Gastrocnemius medialis (tissue), 4 donors: ENCODE measurements around the gene ACOXL. TPM values are rescaled to one million over a fixed set of nuclear protein-coding genes. Genes with fewer than 3 reads are reported as not detected.

Experiments
- ATAC-seq, 2 donors: fragments of 150-250 bp; one replicate each; pipeline ENCODE4 v1.9.1; 2016
- DNase-seq, 2 donors: peaks; one replicate each; pipeline ENCODE4 v3.0.0-alpha.2; 2019
- H3K27ac ChIP-seq, 4 donors: fragments of 200-600 bp; sonication (generic); 1 replicate in 1 of 4; 2 replicates in 3 of 4; pipeline ENCODE4 v1.5.1; 2016 to 2018; ENCODE audit warnings: mild to moderate bottlenecking in 2 of 4, moderate library complexity in 1 of 4
- H3K27me3 ChIP-seq, 3 donors: fragments of 200-600 bp; sonication (generic) in 2 of 3; 1 replicate in 1 of 3; 2 replicates in 2 of 3; pipeline versions ENCODE4 v1.5.1 to v1.6.0; 2016 to 2019; ENCODE audit warnings: mild to moderate bottlenecking in 1 of 3, moderate library complexity in 1 of 3
- H3K36me3 ChIP-seq, 2 donors: fragments of 200-600 bp; sonication (generic) in 1 of 2; one replicate each; pipeline ENCODE4 v1.5.1; 2017 to 2018
- H3K4me1 ChIP-seq, 2 donors: fragments of 200-600 bp; sonication (generic) in 1 of 2; one replicate each; pipeline ENCODE4 v1.5.1; 2016 to 2017; ENCODE audit warnings: mild to moderate bottlenecking in 2 of 2
- H3K4me3 ChIP-seq, 4 donors: fragments of 200-600 bp; sonication (generic) in 3 of 4; 1 replicate in 1 of 4; 2 replicates in 3 of 4; pipeline ENCODE4 v1.5.1; 2016 to 2019; ENCODE audit warnings: mild to moderate bottlenecking in 2 of 4
- H3K9me3 ChIP-seq, 3 donors: fragments of 200-600 bp; sonication (generic) in 2 of 3; 1 replicate in 1 of 3; 2 replicates in 2 of 3; pipeline ENCODE4 v1.5.1; 2016 to 2019
- POLR2A ChIP-seq, 2 donors: fragments of 450-650 bp; IDR thresholded peaks; one replicate each; pipeline ENCODE4 v1.6.1; 2017; ENCODE audit warnings: antibody characterized with exemption in 2 of 2, mild to moderate bottlenecking in 2 of 2, moderate library complexity in 2 of 2
- in situ Hi-C, 4 donors: fragments of 200-750 bp; cut with MboI; loops; one replicate each; pipeline versions ENCODE4 v1.15.0 to v1.8.0; 2017; ENCODE audit warnings: low sequenced_read_pairs in 4 of 4
- intact Hi-C: fragments of 100-400 bp; cut with DNase I; formaldehyde crosslinking; loops from one replicate; pipeline ENCODE4 v1.15.1; 2023; ENCODE audit warnings: low total_unique reads
- total RNA-seq, 4 donors: library from RNA; depleted of rRNA; stranded (reverse); fragments of >200 nt; gene quantifications; one replicate each; pipeline versions ENCODE4 v1.1.0 to v1.2.3, GENCODE V29; 2016
- TF ChIP-seq, protein P1 (sequence below), 5 experiments: fragments of 450-650 bp in 3 of 5; fragments of 200-600 bp in 2 of 5; sonication (generic) in 2 of 5; IDR thresholded peaks in 4 of 5; conservative IDR thresholded peaks in 1 of 5; 1 replicate in 4 of 5; 2 replicates in 1 of 5; pipeline ENCODE4 v1.5.1; 2016 to 2019; ENCODE audit warnings: antibody characterized with exemption in 5 of 5, mild to moderate bottlenecking in 3 of 5, moderate library complexity in 3 of 5

ACOXL gene
- total RNA-seq, 4 donors from 2014 or later = not detected

DNA sequence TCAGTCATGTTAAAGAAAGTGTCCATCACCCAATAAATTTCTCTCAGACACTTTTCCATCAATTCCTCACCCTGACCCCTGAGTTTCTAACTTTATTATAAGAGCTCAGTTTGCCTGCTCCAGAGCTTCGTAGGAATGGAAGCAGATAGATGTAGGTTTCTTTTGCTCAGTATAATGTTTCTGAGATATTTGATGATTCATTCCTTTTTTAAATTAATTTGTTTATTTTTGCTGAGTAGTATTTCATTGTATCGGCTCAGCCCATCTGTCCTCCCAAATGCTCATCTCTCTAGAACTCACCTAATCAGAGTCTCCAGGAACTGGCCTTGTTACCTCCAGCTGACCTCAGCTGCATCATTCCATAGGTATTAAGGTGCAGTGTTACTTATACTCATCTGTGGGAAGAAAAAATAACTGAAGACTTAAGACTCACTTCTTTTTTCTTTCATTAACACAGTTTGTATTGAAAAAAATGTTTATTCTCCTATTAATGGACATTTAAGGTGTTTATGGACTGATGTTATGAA lies 376.4 kb downstream of the ACOXL start:
- TF ChIP-seq POLR2A (IDR thresholded peaks at IDR 0.05) = no peak
- TF ChIP-seq, protein P1, sequence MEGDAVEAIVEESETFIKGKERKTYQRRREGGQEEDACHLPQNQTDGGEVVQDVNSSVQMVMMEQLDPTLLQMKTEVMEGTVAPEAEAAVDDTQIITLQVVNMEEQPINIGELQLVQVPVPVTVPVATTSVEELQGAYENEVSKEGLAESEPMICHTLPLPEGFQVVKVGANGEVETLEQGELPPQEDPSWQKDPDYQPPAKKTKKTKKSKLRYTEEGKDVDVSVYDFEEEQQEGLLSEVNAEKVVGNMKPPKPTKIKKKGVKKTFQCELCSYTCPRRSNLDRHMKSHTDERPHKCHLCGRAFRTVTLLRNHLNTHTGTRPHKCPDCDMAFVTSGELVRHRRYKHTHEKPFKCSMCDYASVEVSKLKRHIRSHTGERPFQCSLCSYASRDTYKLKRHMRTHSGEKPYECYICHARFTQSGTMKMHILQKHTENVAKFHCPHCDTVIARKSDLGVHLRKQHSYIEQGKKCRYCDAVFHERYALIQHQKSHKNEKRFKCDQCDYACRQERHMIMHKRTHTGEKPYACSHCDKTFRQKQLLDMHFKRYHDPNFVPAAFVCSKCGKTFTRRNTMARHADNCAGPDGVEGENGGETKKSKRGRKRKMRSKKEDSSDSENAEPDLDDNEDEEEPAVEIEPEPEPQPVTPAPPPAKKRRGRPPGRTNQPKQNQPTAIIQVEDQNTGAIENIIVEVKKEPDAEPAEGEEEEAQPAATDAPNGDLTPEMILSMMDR (IDR thresholded peaks at IDR 0.05 in 4 of 5, conservative IDR thresholded peaks at IDR 0.05 in 1 of 5) = no peak
- Histone ChIP-seq H3K27ac (no peak overlapping the region), H3K27me3 (no peaks in the 10 kb centered on the region), H3K4me3 (no peak overlapping the region), H3K4me1 (no peaks in the 10 kb centered on the region), H3K36me3 (no peaks in the 10 kb centered on the region), H3K9me3 (no peaks in the 10 kb centered on the region)
- in situ Hi-C loops (loop anchor here in 3 of 4 donors (25.0 kb wide), 2 partner anchors 578 to 603 kb away; no protein-coding TSS in a partner anchor), intact Hi-C loops (no loop called here)
- ATAC-seq (no peak), DNase-seq (no peak)

DNA sequence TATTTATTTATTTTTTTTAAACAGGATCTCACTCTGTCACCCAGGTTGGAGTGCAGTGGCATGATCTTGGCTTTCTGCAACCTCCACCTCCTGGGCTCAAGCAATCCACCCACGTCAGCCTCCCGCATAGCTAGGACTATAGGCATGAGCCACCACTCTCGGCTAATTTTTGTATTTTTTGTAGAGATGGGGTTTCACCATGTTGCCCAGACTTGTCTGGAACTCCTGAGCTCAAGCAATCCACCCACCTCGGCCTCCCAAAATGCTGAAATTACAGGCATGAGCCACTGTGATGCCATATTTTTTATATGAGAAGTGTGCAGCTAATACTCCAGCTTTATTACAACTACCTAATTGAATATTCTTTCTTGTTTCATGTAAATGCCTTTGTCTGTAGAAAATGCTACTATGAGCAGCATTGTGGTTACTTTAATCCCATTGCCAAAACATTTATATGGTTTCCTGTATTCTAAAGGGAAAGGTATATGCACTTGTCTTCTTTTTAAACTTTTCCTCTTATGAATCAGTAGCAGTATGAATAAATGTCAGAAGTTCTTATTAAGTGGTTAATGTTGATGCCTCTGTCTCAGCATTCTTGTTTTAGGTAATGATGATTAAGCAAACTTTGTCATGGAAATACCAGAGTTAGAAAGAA lies 378.9 kb downstream of the ACOXL start:
- intact Hi-C loops (no loop called here), in situ Hi-C loops (loop anchor here (10.0 to 25.0 kb wide), 3 partner anchors 576 to 601 kb away; no protein-coding TSS in a partner anchor)
- TF ChIP-seq, protein P1 (IDR thresholded peaks at IDR 0.05 in 4 of 5, conservative IDR thresholded peaks at IDR 0.05 in 1 of 5) = no peak
- TF ChIP-seq POLR2A (IDR thresholded peaks at IDR 0.05) = no peak
- Histone ChIP-seq H3K27ac (no peak overlapping the region), H3K36me3 (no peaks in the 10 kb centered on the region), H3K4me3 (no peak overlapping the region), H3K27me3 (peaks cover 0 to under 1% (median 0%) of the 10 kb centered on the region in 3 donors), H3K9me3 (no peaks in the 10 kb centered on the region), H3K4me1 (no peaks in the 10 kb centered on the region)
- no peak for DNase-seq
- ATAC-seq = no peak

DNA sequence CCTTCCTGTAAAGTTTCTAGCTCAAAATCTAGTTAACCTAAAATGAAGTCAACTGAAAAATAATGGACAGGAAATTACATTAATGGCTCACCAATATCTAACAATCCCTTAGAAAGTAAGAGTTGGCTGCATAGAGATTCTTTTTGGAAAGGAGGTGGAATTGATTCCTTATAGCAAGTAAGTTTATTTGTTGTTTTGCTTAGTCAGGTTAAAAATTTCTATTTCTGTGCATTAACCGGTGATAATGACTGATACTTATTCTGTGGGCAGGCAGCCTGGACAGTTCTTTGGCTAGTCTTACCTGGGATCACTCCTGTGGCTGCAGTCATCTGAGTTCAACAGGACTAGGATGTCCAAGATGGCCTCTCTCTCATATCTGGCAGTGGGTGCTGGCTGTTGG lies 381.5 kb downstream of the ACOXL start:
- H3K36me3 ChIP-seq = no peaks in the 10 kb centered on the region
- TF ChIP-seq, protein P1 (IDR thresholded peaks at IDR 0.05 in 4 of 5, conservative IDR thresholded peaks at IDR 0.05 in 1 of 5) = no peak
- no peak for TF ChIP-seq POLR2A (IDR thresholded peaks at IDR 0.05)
- in situ Hi-C loops = loop anchor here (10.0 to 25.0 kb wide), 3 partner anchors 573 to 598 kb away; no protein-coding TSS in a partner anchor
- H3K27me3 ChIP-seq = peaks cover 0 to 3% (median 0%) of the 10 kb centered on the region in 3 donors
- no peak overlapping the region for H3K4me3 ChIP-seq
- ATAC-seq = no peak
- H3K27ac ChIP-seq = no peak overlapping the region
- intact Hi-C loops = no loop called here
- H3K4me1 ChIP-seq = peaks cover 9 to 14% of the 10 kb centered on the region in 2 donors
- no peaks in the 10 kb centered on the region for H3K9me3 ChIP-seq
- no peak for DNase-seq

DNA sequence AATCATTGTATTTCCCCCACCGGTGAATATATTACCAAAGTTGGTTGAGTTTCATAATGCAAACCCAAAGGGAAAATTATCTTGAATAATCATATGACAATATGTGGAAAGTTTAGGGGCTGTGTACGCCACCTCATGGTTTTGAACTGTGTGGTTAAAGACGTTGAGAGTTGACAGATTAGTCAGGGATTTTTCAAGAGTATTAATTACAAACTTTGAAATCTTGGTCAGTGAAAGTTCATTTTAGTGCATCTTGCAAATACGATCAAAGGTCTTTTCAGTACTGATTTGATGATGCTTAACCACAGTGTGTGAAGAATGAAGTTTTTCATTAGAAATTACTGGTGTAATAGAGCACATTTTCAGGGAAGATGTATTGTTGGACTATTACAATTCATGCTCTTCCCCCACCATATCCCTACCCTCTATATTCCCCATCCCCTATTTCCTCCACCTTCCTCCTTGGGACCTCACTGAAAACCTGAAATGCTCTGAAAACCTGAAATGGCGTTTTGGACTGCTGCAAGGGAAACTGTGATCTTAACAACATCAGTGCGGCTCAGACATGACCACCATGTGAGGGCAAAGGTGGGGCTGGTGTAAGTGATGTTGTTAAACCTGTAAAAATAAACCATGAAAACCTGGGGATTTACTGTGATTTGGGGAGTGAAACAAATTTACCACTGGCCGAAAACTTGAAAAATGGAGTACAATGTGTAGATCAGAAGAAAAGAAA lies 383.8 kb downstream of the ACOXL start:
- H3K27me3 ChIP-seq = peaks cover 0 to 5% (median 0%) of the 10 kb centered on the region in 3 donors
- in situ Hi-C loops = loop anchor here (10.0 to 25.0 kb wide), 3 partner anchors 571 to 596 kb away; no protein-coding TSS in a partner anchor
- ATAC-seq = no peak

More for the DNA sequence above, 383.8 kb downstream of the ACOXL start:
- TF ChIP-seq, protein P1 (IDR thresholded peaks at IDR 0.05 in 4 of 5, conservative IDR thresholded peaks at IDR 0.05 in 1 of 5) = no peak
- TF ChIP-seq POLR2A (IDR thresholded peaks at IDR 0.05) = no peak
- H3K4me1 ChIP-seq = peaks cover 18 to 19% of the 10 kb centered on the region in 2 donors
- H3K4me3 ChIP-seq = no peak overlapping the region
- no peaks in the 10 kb centered on the region for H3K36me3 ChIP-seq
- no peaks in the 10 kb centered on the region for H3K9me3 ChIP-seq
- H3K27ac ChIP-seq = no peak overlapping the region
- DNase-seq = no peak
- intact Hi-C loops = no loop called here
